Keratinocyte (primary cell): Measurements from ENCODE around the gene VWA3A. TPM values are rescaled to one million over a fixed set of nuclear protein-coding genes. Genes with fewer than 3 reads are reported as not detected.

ENCODE experiments used
- DNase-seq: peaks from one replicate; pipeline ENCODE4 v3.0.0-alpha.2; 2011; ENCODE audit warnings: low read depth, missing footprints, low spot score
- FAIRE-seq: peaks from 2 replicates; lab custom pipeline; 2011; peaks lifted over from hg19 to GRCh38; lab: Jason Lieb, UNC
- H2AFZ ChIP-seq: 2 replicates; pipeline ENCODE4 v1.6.0; 2012; ENCODE audit warnings: low read length, control low read depth, inconsistent platforms; ENCODE audit not compliant: control insufficient read depth
- H3K27ac ChIP-seq: 2 replicates; pipeline ENCODE4 v1.5.1; 2011; ENCODE audit warnings: low read length; ENCODE audit not compliant: control insufficient read depth, insufficient read depth
- H3K27me3 ChIP-seq: 3 replicates; pipeline ENCODE4 v1.6.0; 2011; ENCODE audit warnings: low read length; ENCODE audit not compliant: control insufficient read depth, insufficient read depth; ENCODE audit errors: extremely low read depth
- H3K36me3 ChIP-seq, 2 experiments: 2 replicates in 1 of 2; 3 replicates in 1 of 2; pipeline ENCODE4 v1.5.1; 2011; ENCODE audit warnings: low read length in 2 of 2, mild to moderate bottlenecking in 1 of 2; ENCODE audit not compliant: control insufficient read depth in 2 of 2, insufficient read depth in 2 of 2; ENCODE audit errors: extremely low read depth in 1 of 2
- H3K4me1 ChIP-seq: 3 replicates; pipeline ENCODE4 v1.5.1; 2011; ENCODE audit warnings: low read length; ENCODE audit not compliant: control insufficient read depth, insufficient read depth; ENCODE audit errors: extremely low read depth
- H3K4me2 ChIP-seq: 3 replicates; pipeline ENCODE4 v1.6.0; 2011; ENCODE audit warnings: low read depth, low read length; ENCODE audit not compliant: control insufficient read depth, insufficient read depth; ENCODE audit errors: extremely low read depth
- H3K4me3 ChIP-seq, 3 experiments: fragments of 200-600 bp in 1 of 3; sonication (generic) in 1 of 3; 2 replicates in 2 of 3; 3 replicates in 1 of 3; pipeline ENCODE4 v1.5.1; 2011 to 2016; ENCODE audit warnings: low read length in 3 of 3, mild to moderate bottlenecking in 3 of 3, control low read depth in 2 of 3, inconsistent platforms in 1 of 3, low read depth in 1 of 3, mixed read lengths in 1 of 3, mixed run types in 1 of 3, moderate library complexity in 1 of 3; ENCODE audit not compliant: control insufficient read depth in 2 of 3, insufficient read depth in 2 of 3; ENCODE audit errors: extremely low read depth in 1 of 3
- H3K79me2 ChIP-seq: 2 replicates; pipeline ENCODE4 v1.6.0; 2012; ENCODE audit warnings: low read length; ENCODE audit not compliant: control insufficient read depth, insufficient read depth
- H3K9ac ChIP-seq: 3 replicates; pipeline ENCODE4 v1.6.0; 2011; ENCODE audit warnings: low read length; ENCODE audit not compliant: control insufficient read depth, insufficient read depth; ENCODE audit errors: extremely low read depth
- H3K9me1 ChIP-seq: 3 replicates; pipeline ENCODE4 v1.6.0; 2011; ENCODE audit warnings: low read length; ENCODE audit not compliant: control insufficient read depth, insufficient read depth; ENCODE audit errors: extremely low read depth
- H3K9me3 ChIP-seq: 2 replicates; pipeline ENCODE4 v1.5.1; 2012; ENCODE audit warnings: low read depth, low read length; ENCODE audit not compliant: control insufficient read depth
- H4K20me1 ChIP-seq: 3 replicates; pipeline ENCODE4 v1.6.0; 2011; ENCODE audit warnings: low read length; ENCODE audit not compliant: control insufficient read depth, insufficient read depth; ENCODE audit errors: extremely low read depth
- CTCF ChIP-seq, 3 experiments: IDR thresholded peaks in 1 of 3; conservative IDR thresholded peaks in 1 of 3; optimal IDR thresholded peaks in 1 of 3; 2 replicates in 2 of 3; 3 replicates in 1 of 3; pipeline versions ENCODE3 to v1.5.1; 2011; ENCODE audit warnings: low read length in 3 of 3, mild to moderate bottlenecking in 3 of 3, moderate library complexity in 2 of 3, control low read depth in 1 of 3, inconsistent platforms in 1 of 3; ENCODE audit not compliant: insufficient read depth in 2 of 3; ENCODE audit errors: extremely low read depth in 1 of 3
- EZH2 ChIP-seq: IDR thresholded peaks from one replicate; pipeline ENCODE4 v1.6.1; 2012; ENCODE audit warnings: inconsistent platforms, mild to moderate bottlenecking, low read length, moderate library complexity
- dilution Hi-C: fragments of 300-500 bp; cut with MboI; formaldehyde crosslinking; loops from one replicate; pipeline ENCODE4 v1.7.0; 2020; ENCODE audit warnings: low sequenced_read_pairs; ENCODE audit not compliant: extremely low pct_ligation_motif_present
- polyA plus RNA-seq, 5 experiments: library from polyadenylated mRNA; depleted of rRNA in 3 of 5; stranded (reverse) in 3 of 5; stranded (forward) in 1 of 5; unstranded in 1 of 5; fragments of >200 nt; gene quantifications; 1 replicate in 1 of 5; 2 replicates in 3 of 5; 3 replicates in 1 of 5; pipeline versions ENCODE4 v1.2.1 to v1.2.3, GENCODE V29; 2011 to 2012; ENCODE audit warnings: missing spikeins in 2 of 5, low read depth in 1 of 5, low replicate concordance in 1 of 5

Gene VWA3A
- polyA plus RNA-seq, 1 donor (not counting 4 experiments of a cell fraction or from before 2014, with no cell fraction given), result 0.05 TPM

GRCh38 chr16:22081050-22081449 lies 11.3 kb upstream of the VWA3A start:
- no peaks in the 10 kb centered on the region for H3K4me1 ChIP-seq
- H3K9me3 ChIP-seq, result no peaks in the 10 kb centered on the region
- peaks cover 4% of the 10 kb centered on the region for H3K79me2 ChIP-seq
- TF ChIP-seq EZH2 (no peak), CTCF (optimal IDR thresholded peaks at IDR 0.05 in 1 of 3, IDR thresholded peaks at IDR 0.05 in 1 of 3, conservative IDR thresholded peaks at IDR 0.05 in 1 of 3; ENCODE audit: extremely low read depth in 1 of 3, insufficient read depth in 2 of 3, low read length in 3 of 3) (no peak)
- peaks cover 6 to 17% of the 10 kb centered on the region in 2 experiments for H3K36me3 ChIP-seq
- no peaks in the 10 kb centered on the region for H4K20me1 ChIP-seq
- no peaks in the 10 kb centered on the region for H3K9me1 ChIP-seq
- no peaks in the 10 kb centered on the region for H3K27me3 ChIP-seq
- no peak overlapping the region for H3K27ac ChIP-seq
- no peak for FAIRE-seq
- H2AFZ ChIP-seq, result no peak overlapping the region
- no peak overlapping the region for H3K4me3 ChIP-seq
- dilution Hi-C loops, result no loop called here
- no peak overlapping the region for H3K9ac ChIP-seq
- no peak for DNase-seq
- H3K4me2 ChIP-seq, result no peak overlapping the region

DNA sequence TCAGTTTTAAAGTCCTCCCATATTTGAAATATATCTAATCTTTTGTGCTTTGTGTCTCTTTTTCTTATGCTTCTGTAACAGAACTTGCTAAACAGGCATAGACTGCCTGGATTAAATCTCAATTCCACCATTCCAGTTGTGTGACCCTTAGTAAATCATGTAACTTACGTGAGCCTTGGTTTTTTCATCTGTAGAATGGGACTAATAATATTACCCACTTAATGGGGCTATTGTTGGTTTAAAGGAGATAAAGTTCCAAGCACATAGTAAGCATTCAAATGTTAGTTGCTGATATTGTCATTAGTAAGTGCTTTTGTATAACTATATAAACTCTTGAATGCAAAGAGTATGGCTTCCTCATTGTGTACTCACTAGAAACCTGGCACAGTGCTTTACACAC lies 5.9 kb upstream of the VWA3A start:
- dilution Hi-C loops, result no loop called here
- TF ChIP-seq EZH2 (no peak), CTCF (optimal IDR thresholded peaks at IDR 0.05 in 1 of 3, IDR thresholded peaks at IDR 0.05 in 1 of 3, conservative IDR thresholded peaks at IDR 0.05 in 1 of 3; ENCODE audit: extremely low read depth in 1 of 3, insufficient read depth in 2 of 3, low read length in 3 of 3) (no peak)
- no peaks in the 10 kb centered on the region for H3K9me3 ChIP-seq
- no peaks in the 10 kb centered on the region for H4K20me1 ChIP-seq
- H3K27me3 ChIP-seq, result no peaks in the 10 kb centered on the region
- H3K4me2 ChIP-seq, result no peak overlapping the region
- H3K27ac ChIP-seq, result no peak overlapping the region
- no peaks in the 10 kb centered on the region for H3K4me1 ChIP-seq
- no peak overlapping the region for H3K9ac ChIP-seq
- DNase-seq, result no peak
- H2AFZ ChIP-seq, result no peak overlapping the region
- no peaks in the 10 kb centered on the region for H3K79me2 ChIP-seq
- peaks cover 5 to 19% of the 10 kb centered on the region in 2 experiments for H3K36me3 ChIP-seq
- H3K9me1 ChIP-seq, result no peaks in the 10 kb centered on the region
- FAIRE-seq, result no peak
- no peak overlapping the region for H3K4me3 ChIP-seq
